WTC11 (cell line): Measurements from ENCODE around the gene LHX4. TPM values are rescaled to one million over a fixed set of nuclear protein-coding genes. Genes with fewer than 3 reads are reported as not detected.

Experiments used
- ATAC-seq: fragments of 200-7000 bp; cut with Tn5 transposase; 2 replicates; pipeline ENCODE4 v1.10.0; 2021; ENCODE audit warnings: mild to moderate bottlenecking, moderate library complexity
- CTCF ChIA-PET: fragments of 300-600 bp; sonication (Branson Sonifier 250); formaldehyde crosslinking; loops from one replicate; lab custom pipeline; 2021; ENCODE audit warnings: antibody characterized with exemption; lab: Charles Lee
- POLR2A ChIA-PET: fragments of 350-600 bp; sonication (Branson Sonifier 250); formaldehyde crosslinking; loops from one replicate; lab custom pipeline; 2021; ENCODE audit warnings: antibody characterized with exemption; lab: Charles Lee
- DNase-seq: peaks from one replicate; pipeline ENCODE4 v3.0.0; 2021; ENCODE audit warnings: low spot score
- H3K27ac Mint-ChIP-seq: 2 replicates; pipeline ENCODE4 v1.8.0; 2021; ENCODE audit warnings: mixed read lengths
- H3K27me3 Mint-ChIP-seq: 2 replicates; pipeline ENCODE4 v1.8.0; 2021; ENCODE audit warnings: low read depth, mild to moderate bottlenecking, moderate library complexity, mixed read lengths
- H3K36me3 Mint-ChIP-seq: 2 replicates; pipeline ENCODE4 v1.8.0; 2021; ENCODE audit warnings: mixed read lengths
- H3K4me1 Mint-ChIP-seq: 2 replicates; pipeline ENCODE4 v1.8.0; 2022; ENCODE audit warnings: mixed read lengths
- H3K4me3 Mint-ChIP-seq: 2 replicates; pipeline ENCODE4 v1.8.0; 2021; ENCODE audit warnings: mild to moderate bottlenecking, moderate library complexity, mixed read lengths
- H3K9me3 Mint-ChIP-seq: 2 replicates; pipeline ENCODE4 v1.8.0; 2021; ENCODE audit warnings: mixed read lengths
- CTCF ChIP-seq: fragments of 200-600 bp; IDR thresholded peaks from 2 replicates; pipeline ENCODE4 v1.8.0; 2022; ENCODE audit warnings: antibody characterized with exemption
- E2F5 ChIP-seq: sonication (generic); formaldehyde crosslinking; IDR thresholded peaks from 2 replicates; pipeline ENCODE4 v1.8.1; 2022; ENCODE audit warnings: mild to moderate bottlenecking, moderate library complexity, missing genetic modification reagents
- FOXJ3 ChIP-seq: sonication (generic); formaldehyde crosslinking; IDR thresholded peaks from 2 replicates; pipeline ENCODE4 v1.9.0; 2021; ENCODE audit warnings: missing genetic modification reagents, mild to moderate bottlenecking, borderline replicate concordance
- FOXP4 ChIP-seq: sonication (generic); formaldehyde crosslinking; IDR thresholded peaks from 2 replicates; pipeline ENCODE4 v1.8.0; 2022; ENCODE audit warnings: mild to moderate bottlenecking, missing genetic modification reagents
- HMGXB4 ChIP-seq: sonication (generic); formaldehyde crosslinking; IDR thresholded peaks from 2 replicates; pipeline ENCODE4 v1.8.1; 2023; ENCODE audit warnings: mild to moderate bottlenecking, moderate library complexity, missing genetic modification reagents
- JAZF1 ChIP-seq: fragments of 250-450 bp; sonication (Bioruptor Pico); IDR thresholded peaks from 2 replicates; pipeline ENCODE4 v1.9.0; 2021; ENCODE audit warnings: moderate library complexity, mild to moderate bottlenecking, inconsistent platforms
- JUN ChIP-seq: sonication (generic); formaldehyde crosslinking; IDR thresholded peaks from 2 replicates; pipeline ENCODE4 v1.8.0; 2023; ENCODE audit warnings: mild to moderate bottlenecking, missing genetic modification reagents
- NFATC4 ChIP-seq: fragments of 250-450 bp; sonication (Bioruptor Pico); IDR thresholded peaks from 2 replicates; pipeline ENCODE4 v1.9.0; 2021; ENCODE audit warnings: mild to moderate bottlenecking
- SP1 ChIP-seq: sonication (generic); formaldehyde crosslinking; conservative IDR thresholded peaks from 2 replicates; pipeline ENCODE4 v1.8.1; 2022; ENCODE audit warnings: missing genetic modification reagents
- ZBTB43 ChIP-seq: sonication (generic); formaldehyde crosslinking; IDR thresholded peaks from 2 replicates; pipeline ENCODE4 v1.8.1; 2023; ENCODE audit warnings: mild to moderate bottlenecking, missing genetic modification reagents
- ZNF532 ChIP-seq: fragments of 250-450 bp; sonication (Bioruptor Pico); IDR thresholded peaks from 2 replicates; pipeline ENCODE4 v1.9.0; 2021; ENCODE audit warnings: mild to moderate bottlenecking, borderline replicate concordance
- total RNA-seq: library from RNA; stranded (reverse); gene quantifications from 3 replicates; pipeline ENCODE4 v1.2.3, GENCODE V29; 2021

The LHX4 gene
- total RNA-seq, 1 experiment from 2014 or later, result 19.2 TPM

GRCh38 chr1:180187626-180188025, 42.4 kb upstream of the LHX4 start (continued):
- TF ChIP-seq E2F5 (CRISPR knock-in tag) (no peak), JUN (no peak), FOXP4 (CRISPR knock-in tag) (no peak), HMGXB4 (CRISPR knock-in tag) (no peak), JAZF1 (CRISPR knock-in tag) (no peak), ZNF532 (CRISPR knock-in tag) (no peak), NFATC4 (no peak), SP1 (no peak), FOXJ3 (CRISPR knock-in tag) (no peak)

GRCh38 chr1:180188091-180188506, 42.0 kb upstream of the LHX4 start:
- H3K9me3 Mint-ChIP-seq, result no peaks in the 10 kb centered on the region
- ChIA-PET POLR2A (interaction anchor here (0.9 to 1.4 kb wide), 3 partner anchors 14 to 16 kb away, joined by 3 to 4 read pairs (median 3); no protein-coding TSS in a partner anchor), CTCF (interaction anchor here (0.6 to 3.0 kb wide), 45 partner anchors 9 to 390 kb away, joined by 3 to 34 read pairs (median 6); partner anchors contain the start of gene LHX4)
- no peak overlapping the region for H3K4me3 Mint-ChIP-seq
- H3K4me1 Mint-ChIP-seq, result no peaks in the 10 kb centered on the region
- H3K27me3 Mint-ChIP-seq, result no peaks in the 10 kb centered on the region
- H3K36me3 Mint-ChIP-seq, result peaks cover 35% of the 10 kb centered on the region
- no peak overlapping the region for H3K27ac Mint-ChIP-seq
- ATAC-seq (peak; percentile 88), DNase-seq (peak; percentile 81)
- TF ChIP-seq ZBTB43 (CRISPR knock-in tag) (no peak), CTCF (peak; percentile 79)
